Measurements from ENCODE around the gene COLQ. TPM values are rescaled to one million over a fixed set of nuclear protein-coding genes. Genes with fewer than 3 reads are reported as not detected.

The COLQ gene
- total and polyA plus RNA-seq, 2 experiments from 2014 or later, result 0.32 to 0.93 TPM

GRCh38 chr3:15527031-15527459 is 5.5 kb upstream of the COLQ start:
- Histone ChIP-seq H3K36me3 (ENCODE audit: low read depth) (no peaks in the 10 kb centered on the region), H3K9ac (no peak overlapping the region), H3K27ac (no peak overlapping the region), H3K4me1 (ENCODE audit: insufficient read depth) (no peaks in the 10 kb centered on the region), H3K4me2 (ENCODE audit: unreplicated experiment) (no peak overlapping the region), H3K4me3 (no peak overlapping the region), H2AFZ (no peak overlapping the region), H3K9me2 (ENCODE audit: insufficient read depth) (no peaks in the 10 kb centered on the region), H4K20me1 (ENCODE audit: insufficient read depth) (no peaks in the 10 kb centered on the region), H3F3A (ENCODE audit: insufficient read depth) (no peaks in the 10 kb centered on the region), H3K79me2 (ENCODE audit: insufficient read depth) (no peaks in the 10 kb centered on the region), H3K9me3 (ENCODE audit: low read depth) (no peaks in the 10 kb centered on the region), H3K27me3 (replicated peaks; ENCODE audit: insufficient read depth) (no peaks in the 10 kb centered on the region)
- no peak for DNase-seq
- whole genome bisulfite sequencing, 2 experiments (ENCODE audit: low coverage in 1 of 2, low lambda C conversion rate in 2 of 2, missing lambda C conversion rate in 2 of 2), result 61% methylated on average over 4 of the region's 4 CpGs
- in situ Hi-C loops (cut with MboI), result no loop called here
- no peak for TF ChIP-seq EZH2phosphoT487 (IDR thresholded peaks at IDR 0.05; ENCODE audit: insufficient read depth, low read depth)
- TF ChIP-seq EZH2 (IDR thresholded peaks at IDR 0.05; ENCODE audit: insufficient read depth, poor library complexity, severe bottlenecking), result no peak

DNA sequence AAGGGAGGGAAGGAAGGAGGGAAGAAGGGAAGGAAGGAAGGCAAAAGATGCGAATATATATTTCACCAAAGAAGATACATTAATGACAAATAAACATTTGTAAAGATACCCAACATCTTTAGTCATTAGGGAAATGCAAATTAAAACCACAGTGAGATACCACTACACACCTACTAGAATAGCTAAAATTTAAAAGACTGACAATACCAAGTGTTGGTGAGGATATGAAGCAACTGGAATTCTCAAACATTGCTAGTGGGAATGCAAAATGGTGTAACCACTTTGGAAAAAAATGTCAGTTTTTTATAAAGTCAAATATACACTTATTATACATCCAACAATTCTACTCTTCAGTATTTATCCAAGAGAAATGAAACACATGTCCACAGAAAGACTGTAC is 4.3 kb upstream of the COLQ start:
- Histone ChIP-seq H3K4me1 (ENCODE audit: insufficient read depth) (no peaks in the 10 kb centered on the region), H3K9ac (no peak overlapping the region), H2AFZ (no peak overlapping the region), H3K9me3 (ENCODE audit: low read depth) (no peaks in the 10 kb centered on the region), H3F3A (ENCODE audit: insufficient read depth) (no peaks in the 10 kb centered on the region), H3K9me2 (ENCODE audit: insufficient read depth) (no peaks in the 10 kb centered on the region), H3K4me2 (ENCODE audit: unreplicated experiment) (no peak overlapping the region), H3K4me3 (no peak overlapping the region), H3K27ac (no peak overlapping the region), H4K20me1 (ENCODE audit: insufficient read depth) (no peaks in the 10 kb centered on the region), H3K79me2 (ENCODE audit: insufficient read depth) (no peaks in the 10 kb centered on the region), H3K36me3 (ENCODE audit: low read depth) (no peaks in the 10 kb centered on the region), H3K27me3 (replicated peaks; ENCODE audit: insufficient read depth) (no peaks in the 10 kb centered on the region)
- in situ Hi-C loops (cut with MboI), result no loop called here
- no peak for DNase-seq
- 88 to 100% methylated on average over 1 of the region's 1 CpG for WGBS, 2 experiments (ENCODE audit: low coverage in 1 of 2, low lambda C conversion rate in 2 of 2, missing lambda C conversion rate in 2 of 2)
- no peak for TF ChIP-seq EZH2phosphoT487 (IDR thresholded peaks at IDR 0.05; ENCODE audit: insufficient read depth, low read depth)

- no peak overlapping the region for H3K4me2 ChIP-seq (ENCODE audit: unreplicated experiment)
- H3K27me3 ChIP-seq (replicated peaks; ENCODE audit: insufficient read depth), result no peaks in the 10 kb centered on the region
- no peak overlapping the region for H3K27ac ChIP-seq
- H4K20me1 ChIP-seq (ENCODE audit: insufficient read depth), result no peaks in the 10 kb centered on the region
- H3K36me3 ChIP-seq (ENCODE audit: low read depth), result no peaks in the 10 kb centered on the region
- no peak overlapping the region for H2AFZ ChIP-seq
- H3K9me2 ChIP-seq (ENCODE audit: insufficient read depth), result no peaks in the 10 kb centered on the region
- 83 to 86% methylated on average over 6 of the region's 6 CpGs for WGBS, 2 experiments (ENCODE audit: low coverage in 1 of 2, low lambda C conversion rate in 2 of 2, missing lambda C conversion rate in 2 of 2)
- no peak overlapping the region for H3K9ac ChIP-seq
- in situ Hi-C loops (cut with MboI), result no loop called here
- no peak overlapping the region for H3K4me3 ChIP-seq
- H3K9me3 ChIP-seq (ENCODE audit: low read depth), result no peaks in the 10 kb centered on the region
- H3F3A ChIP-seq (ENCODE audit: insufficient read depth), result no peaks in the 10 kb centered on the region
- DNase-seq, result peak; percentile 10
- no peak for TF ChIP-seq EZH2phosphoT487 (IDR thresholded peaks at IDR 0.05; ENCODE audit: insufficient read depth, low read depth)
- no peak for TF ChIP-seq EZH2 (IDR thresholded peaks at IDR 0.05; ENCODE audit: insufficient read depth, poor library complexity, severe bottlenecking)
- 0 out of 2 replicates have a peak, but pooled peaks cover 5% of the 10 kb centered on the region for H3K4me1 ChIP-seq (ENCODE audit: insufficient read depth)
- H3K79me2 ChIP-seq (ENCODE audit: insufficient read depth), result no peaks in the 10 kb centered on the region
Observed at GRCh38 chr3:15523660-15524417, 2.3 kb upstream of the COLQ start.

DNA sequence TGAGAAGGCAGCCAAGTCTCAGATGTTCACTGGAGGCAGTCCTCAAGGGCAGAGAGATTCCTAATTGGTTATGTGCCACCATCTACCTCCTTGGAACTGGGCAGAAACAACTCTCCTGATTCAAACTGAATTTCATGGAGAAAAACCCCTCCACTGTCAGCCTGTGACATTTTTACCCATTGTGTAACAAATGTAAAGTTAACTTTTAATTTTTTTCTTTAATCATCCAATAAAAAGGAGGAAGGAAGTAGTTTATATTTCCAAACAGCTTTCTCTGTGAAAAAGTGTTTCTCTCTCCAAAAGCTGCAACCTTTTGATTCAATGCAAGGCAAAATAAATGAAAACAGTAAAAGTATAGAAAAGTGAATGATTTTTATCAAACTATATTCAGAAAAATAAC is 510 bp upstream of the COLQ start:
- 0 out of 2 replicates have a peak, but pooled peaks cover 5% of the 10 kb centered on the region for H3K4me1 ChIP-seq (ENCODE audit: insufficient read depth)
- no peaks in the 10 kb centered on the region for H3K27me3 ChIP-seq (replicated peaks; ENCODE audit: insufficient read depth)
- no peak overlapping the region for H3K9ac ChIP-seq
- no peak overlapping the region for H3K4me3 ChIP-seq
- H3K9me2 ChIP-seq (ENCODE audit: insufficient read depth), result no peaks in the 10 kb centered on the region
- no peaks in the 10 kb centered on the region for H3F3A ChIP-seq (ENCODE audit: insufficient read depth)
- no peak overlapping the region for H3K27ac ChIP-seq
- H3K36me3 ChIP-seq (ENCODE audit: low read depth), result no peaks in the 10 kb centered on the region
- H3K4me2 ChIP-seq (ENCODE audit: unreplicated experiment), result no peak overlapping the region
- H3K79me2 ChIP-seq (ENCODE audit: insufficient read depth), result no peaks in the 10 kb centered on the region
- no peaks in the 10 kb centered on the region for H3K9me3 ChIP-seq (ENCODE audit: low read depth)
- no peaks in the 10 kb centered on the region for H4K20me1 ChIP-seq (ENCODE audit: insufficient read depth)
- DNase-seq, result no peak
- in situ Hi-C loops (cut with MboI), result no loop called here
- no peak for TF ChIP-seq EZH2phosphoT487 (IDR thresholded peaks at IDR 0.05; ENCODE audit: insufficient read depth, low read depth)
- TF ChIP-seq EZH2 (IDR thresholded peaks at IDR 0.05; ENCODE audit: insufficient read depth, poor library complexity, severe bottlenecking), result no peak
- H2AFZ ChIP-seq, result no peak overlapping the region
